Measurements from ENCODE around the gene GRAMD1B.

The GRAMD1B gene

DNA sequence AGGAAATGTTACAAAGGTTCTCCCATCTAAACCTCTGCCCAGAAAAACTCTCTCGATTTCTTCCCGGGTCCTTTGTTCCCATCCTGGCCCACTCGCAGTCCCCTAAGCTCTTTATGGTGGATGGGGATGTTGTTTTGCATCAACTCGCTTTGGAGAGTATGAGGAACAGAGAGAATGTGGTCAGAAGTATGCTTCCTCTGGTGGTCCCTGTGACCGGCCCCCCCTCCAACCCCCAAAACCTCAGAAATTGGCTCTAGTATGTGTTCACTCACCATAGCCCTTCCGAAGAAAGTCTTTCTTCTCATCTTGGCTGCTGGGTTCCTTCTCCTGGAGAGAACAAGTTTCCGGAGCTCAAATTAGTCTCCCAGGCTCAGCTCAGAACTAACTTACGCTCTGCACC is 54.4 kb downstream of the GRAMD1B start:
- H3K79me2 ChIP-seq (ENCODE audit: control insufficient read depth, insufficient read depth, low read length): no peaks in the 10 kb centered on the region
- no peak overlapping the region for H3K4me3 ChIP-seq (ENCODE audit: low read length)
- no peaks in the 10 kb centered on the region for H3K36me3 ChIP-seq (ENCODE audit: control insufficient read depth, insufficient read depth, low read length)
- WGBS (ENCODE audit: extremely low coverage, insufficient coverage, low lambda C conversion rate): no CpG with 5 or more reads among the region's 8 CpGs
- no peak overlapping the region for H4K5ac ChIP-seq (ENCODE audit: low read length)
- H3K4ac ChIP-seq (ENCODE audit: low read depth, low read length): no peak overlapping the region
- H4K8ac ChIP-seq (ENCODE audit: low read depth, low read length): no peak overlapping the region
- H3K4me1 ChIP-seq (ENCODE audit: control insufficient read depth, low read depth, low read length): no peaks in the 10 kb centered on the region
- H3K27me3 ChIP-seq (ENCODE audit: insufficient read depth, low read length, poor library complexity): no peaks in the 10 kb centered on the region
- no peak overlapping the region for H3K27ac ChIP-seq (ENCODE audit: low read depth, low read length)
- H3K23ac ChIP-seq (ENCODE audit: low read length): no peak overlapping the region
- no peak overlapping the region for H3K18ac ChIP-seq (ENCODE audit: low read length)
- H2BK5ac ChIP-seq (ENCODE audit: low read length): no peak overlapping the region
- no peaks in the 10 kb centered on the region for H3K79me1 ChIP-seq (ENCODE audit: low read length)
- no peak for DNase-seq
- H3K9ac ChIP-seq (ENCODE audit: low read length): no peak overlapping the region
- H3K4me2 ChIP-seq (ENCODE audit: low read length): no peak overlapping the region
- H2AK5ac ChIP-seq (ENCODE audit: low read length): no peak overlapping the region
- no peak overlapping the region for H2BK120ac ChIP-seq (ENCODE audit: low read depth, low read length)
- H3K56ac ChIP-seq (ENCODE audit: low read length): no peak overlapping the region
- H2BK15ac ChIP-seq (replicated peaks; ENCODE audit: low read depth): no peak overlapping the region

DNA sequence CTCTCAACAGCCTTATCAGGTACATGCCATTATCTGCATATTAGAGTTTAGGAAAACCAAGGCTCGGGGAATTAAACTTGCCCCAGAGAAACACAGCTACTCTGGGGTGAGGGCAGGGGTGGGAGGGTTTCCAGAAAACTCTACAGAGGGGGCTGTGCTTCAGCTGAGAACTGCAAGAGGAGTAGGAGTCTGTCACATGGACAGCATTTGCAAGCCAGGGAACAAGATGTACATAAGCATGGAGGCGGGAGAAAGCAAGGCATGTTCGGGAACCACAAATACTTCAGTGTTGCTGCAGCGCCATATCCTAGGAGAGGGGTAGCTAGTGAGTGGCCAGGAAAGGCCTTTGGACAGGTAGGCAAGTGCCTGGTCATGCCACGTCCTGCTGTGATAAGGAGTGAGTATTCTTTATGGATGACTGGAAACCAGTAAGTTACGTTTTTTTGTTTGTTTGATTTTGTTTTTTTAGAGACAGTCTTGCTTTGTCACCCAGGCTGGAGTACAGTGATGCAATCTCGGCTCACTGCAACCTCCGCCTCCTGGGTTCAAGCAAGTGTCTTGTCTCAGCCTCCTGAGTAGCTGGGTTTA is 57.2 kb downstream of the GRAMD1B start:
- Histone ChIP-seq H3K27ac (ENCODE audit: low read depth, low read length) (no peak overlapping the region), H2BK15ac (replicated peaks; ENCODE audit: low read depth) (no peak overlapping the region), H3K56ac (ENCODE audit: low read length) (no peak overlapping the region), H3K18ac (ENCODE audit: low read length) (no peak overlapping the region), H2BK120ac (ENCODE audit: low read depth, low read length) (no peak overlapping the region), H3K23ac (ENCODE audit: low read length) (no peak overlapping the region), H3K79me1 (ENCODE audit: low read length) (no peaks in the 10 kb centered on the region), H2BK5ac (ENCODE audit: low read length) (no peak overlapping the region), H3K4me1 (ENCODE audit: control insufficient read depth, low read depth, low read length) (no peaks in the 10 kb centered on the region), H3K4me2 (ENCODE audit: low read length) (no peak overlapping the region), H4K5ac (ENCODE audit: low read length) (no peak overlapping the region), H3K79me2 (ENCODE audit: control insufficient read depth, insufficient read depth, low read length) (no peaks in the 10 kb centered on the region), H2AK5ac (ENCODE audit: low read length) (no peak overlapping the region), H3K27me3 (ENCODE audit: insufficient read depth, low read length, poor library complexity) (no peaks in the 10 kb centered on the region), H3K36me3 (ENCODE audit: control insufficient read depth, insufficient read depth, low read length) (no peaks in the 10 kb centered on the region), H3K4ac (ENCODE audit: low read depth, low read length) (no peak overlapping the region), H3K4me3 (ENCODE audit: low read length) (no peak overlapping the region), H3K9ac (ENCODE audit: low read length) (no peak overlapping the region), H4K8ac (ENCODE audit: low read depth, low read length) (no peak overlapping the region)
- DNase-seq: no peak
- WGBS (ENCODE audit: extremely low coverage, insufficient coverage, low lambda C conversion rate): no CpG with 5 or more reads among the region's 8 CpGs

DNA sequence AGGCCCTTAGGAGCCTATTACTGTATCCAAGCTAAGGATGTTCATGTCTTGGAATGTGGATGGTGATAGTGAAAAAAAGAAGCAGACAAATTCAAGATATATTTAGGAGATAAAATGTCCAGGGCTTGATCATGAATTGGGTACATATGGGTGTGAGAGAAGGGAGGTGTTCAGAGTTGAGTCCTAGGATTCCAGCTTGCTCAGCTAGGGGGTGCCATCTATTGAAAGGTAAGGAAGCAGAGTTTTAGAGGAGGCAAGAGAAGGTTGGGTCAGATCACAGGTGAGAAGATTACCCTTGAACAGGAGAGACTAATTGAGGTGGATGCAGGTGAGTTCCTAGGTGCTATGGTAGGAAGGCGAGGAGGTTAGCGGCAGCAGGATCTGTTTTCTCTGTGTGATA is 60.5 kb downstream of the GRAMD1B start:
- WGBS (ENCODE audit: extremely low coverage, insufficient coverage, low lambda C conversion rate): no CpG with 5 or more reads among the region's 2 CpGs
- no peaks in the 10 kb centered on the region for H3K36me3 ChIP-seq (ENCODE audit: control insufficient read depth, insufficient read depth, low read length)
- H3K56ac ChIP-seq (ENCODE audit: low read length): no peak overlapping the region
- no peak overlapping the region for H2BK15ac ChIP-seq (replicated peaks; ENCODE audit: low read depth)
- no peak overlapping the region for H2AK5ac ChIP-seq (ENCODE audit: low read length)
- no peak overlapping the region for H2BK5ac ChIP-seq (ENCODE audit: low read length)
- no peak overlapping the region for H3K4me2 ChIP-seq (ENCODE audit: low read length)
- H2BK120ac ChIP-seq (ENCODE audit: low read depth, low read length): no peak overlapping the region
- H3K18ac ChIP-seq (ENCODE audit: low read length): no peak overlapping the region
- H3K23ac ChIP-seq (ENCODE audit: low read length): no peak overlapping the region
- no peak for DNase-seq
- H3K4ac ChIP-seq (ENCODE audit: low read depth, low read length): no peak overlapping the region
- H3K27me3 ChIP-seq (ENCODE audit: insufficient read depth, low read length, poor library complexity): no peaks in the 10 kb centered on the region
- H3K27ac ChIP-seq (ENCODE audit: low read depth, low read length): no peak overlapping the region
- H3K79me2 ChIP-seq (ENCODE audit: control insufficient read depth, insufficient read depth, low read length): no peaks in the 10 kb centered on the region
- H4K8ac ChIP-seq (ENCODE audit: low read depth, low read length): no peak overlapping the region
- no peaks in the 10 kb centered on the region for H3K79me1 ChIP-seq (ENCODE audit: low read length)
- H3K9ac ChIP-seq (ENCODE audit: low read length): no peak overlapping the region
- H4K5ac ChIP-seq (ENCODE audit: low read length): no peak overlapping the region
- peaks cover 5% of the 10 kb centered on the region for H3K4me1 ChIP-seq (ENCODE audit: control insufficient read depth, low read depth, low read length)
- no peak overlapping the region for H3K4me3 ChIP-seq (ENCODE audit: low read length)

DNA sequence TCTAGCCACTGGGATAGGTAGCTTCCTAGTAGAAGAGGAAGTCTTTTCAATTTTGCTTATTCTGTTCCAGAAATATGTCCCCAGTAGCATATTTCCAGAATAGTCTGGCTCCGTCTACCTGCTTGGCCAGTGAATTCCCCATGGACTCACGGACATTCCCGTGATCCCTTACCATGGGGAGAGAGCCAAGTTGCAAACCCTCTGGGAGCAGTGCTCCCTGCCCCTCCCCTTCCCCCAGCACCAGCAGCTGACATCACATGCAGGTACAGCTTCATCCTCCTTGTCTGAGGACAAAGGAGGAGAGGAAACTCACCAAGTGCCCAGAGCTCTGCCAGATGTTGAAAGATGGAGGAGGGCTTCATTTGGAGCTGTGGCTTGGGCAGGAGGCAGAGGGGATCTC is 61.2 kb downstream of the GRAMD1B start:
- Histone ChIP-seq H2BK15ac (replicated peaks; ENCODE audit: low read depth) (no peak overlapping the region), H2AK5ac (ENCODE audit: low read length) (no peak overlapping the region), H3K4ac (ENCODE audit: low read depth, low read length) (no peak overlapping the region), H3K18ac (ENCODE audit: low read length) (no peak overlapping the region), H3K36me3 (ENCODE audit: control insufficient read depth, insufficient read depth, low read length) (no peaks in the 10 kb centered on the region), H3K27ac (ENCODE audit: low read depth, low read length) (no peak overlapping the region), H3K9ac (ENCODE audit: low read length) (no peak overlapping the region), H2BK120ac (ENCODE audit: low read depth, low read length) (no peak overlapping the region), H3K4me3 (ENCODE audit: low read length) (no peak overlapping the region), H3K56ac (ENCODE audit: low read length) (no peak overlapping the region), H2BK5ac (ENCODE audit: low read length) (no peak overlapping the region), H3K4me2 (ENCODE audit: low read length) (no peak overlapping the region), H4K8ac (ENCODE audit: low read depth, low read length) (no peak overlapping the region), H3K23ac (ENCODE audit: low read length) (no peak overlapping the region), H3K79me2 (ENCODE audit: control insufficient read depth, insufficient read depth, low read length) (no peaks in the 10 kb centered on the region), H4K5ac (ENCODE audit: low read length) (no peak overlapping the region), H3K79me1 (ENCODE audit: low read length) (no peaks in the 10 kb centered on the region), H3K27me3 (ENCODE audit: insufficient read depth, low read length, poor library complexity) (no peaks in the 10 kb centered on the region), H3K4me1 (ENCODE audit: control insufficient read depth, low read depth, low read length) (peaks cover 5% of the 10 kb centered on the region)
- no peak for DNase-seq
- WGBS (ENCODE audit: extremely low coverage, insufficient coverage, low lambda C conversion rate): no CpG with 5 or more reads among the region's 3 CpGs

DNA sequence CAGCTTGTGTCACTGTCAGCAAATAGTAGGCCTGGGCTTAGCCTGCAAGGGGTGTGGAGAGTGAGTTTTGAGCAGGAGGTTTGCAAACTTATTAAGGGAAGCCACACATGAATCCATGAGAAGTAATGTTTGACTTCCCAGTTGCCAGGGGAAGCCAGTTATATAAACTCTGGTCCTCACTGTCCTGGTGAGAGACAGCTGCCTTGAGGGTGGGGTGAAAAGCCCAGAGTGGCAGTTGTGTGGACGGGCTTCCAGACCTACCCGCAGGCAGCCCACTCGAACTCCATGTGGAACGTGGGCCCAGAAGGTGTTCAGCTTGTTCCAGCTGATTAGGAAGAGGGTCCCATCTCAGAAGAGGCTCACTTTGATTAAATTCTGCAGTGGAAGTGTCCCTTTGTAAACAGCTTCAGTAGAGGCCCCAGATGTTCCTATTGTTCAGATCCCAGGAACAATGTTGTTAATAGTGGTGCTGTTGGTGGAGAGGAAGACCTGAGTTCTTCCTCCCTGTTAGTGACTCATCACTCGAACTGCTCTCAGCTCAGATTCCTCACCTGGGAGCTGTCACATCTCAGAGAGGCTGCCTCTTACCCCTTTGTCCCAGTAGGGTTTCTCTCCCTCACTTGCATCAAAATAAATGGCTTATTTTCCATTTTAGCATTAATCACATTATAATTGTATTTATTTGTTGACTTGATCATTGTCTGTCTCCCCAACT is 63.4 kb downstream of the GRAMD1B start:
- H3K4me2 ChIP-seq (ENCODE audit: low read length): no peak overlapping the region
- no peaks in the 10 kb centered on the region for H3K36me3 ChIP-seq (ENCODE audit: control insufficient read depth, insufficient read depth, low read length)
- no peak overlapping the region for H3K23ac ChIP-seq (ENCODE audit: low read length)
- H4K5ac ChIP-seq (ENCODE audit: low read length): no peak overlapping the region
- no peak overlapping the region for H2BK15ac ChIP-seq (replicated peaks; ENCODE audit: low read depth)
- H3K79me1 ChIP-seq (ENCODE audit: low read length): no peaks in the 10 kb centered on the region
- no peak overlapping the region for H3K4me3 ChIP-seq (ENCODE audit: low read length)
- no peaks in the 10 kb centered on the region for H3K27me3 ChIP-seq (ENCODE audit: insufficient read depth, low read length, poor library complexity)
- H3K4me1 ChIP-seq (ENCODE audit: control insufficient read depth, low read depth, low read length): peaks cover 5% of the 10 kb centered on the region
- H2BK5ac ChIP-seq (ENCODE audit: low read length): no peak overlapping the region
- H3K18ac ChIP-seq (ENCODE audit: low read length): no peak overlapping the region
- peak; percentile 76 for DNase-seq
- peak overlapping the region; percentile 5 for H3K56ac ChIP-seq (ENCODE audit: low read length)
- no peak overlapping the region for H2BK120ac ChIP-seq (ENCODE audit: low read depth, low read length)
- no peaks in the 10 kb centered on the region for H3K79me2 ChIP-seq (ENCODE audit: control insufficient read depth, insufficient read depth, low read length)
- H3K27ac ChIP-seq (ENCODE audit: low read depth, low read length): peak overlapping the region; percentile 12
- no peak overlapping the region for H4K8ac ChIP-seq (ENCODE audit: low read depth, low read length)
- no CpG with 5 or more reads among the region's 5 CpGs for WGBS (ENCODE audit: extremely low coverage, insufficient coverage, low lambda C conversion rate)
- H3K9ac ChIP-seq (ENCODE audit: low read length): no peak overlapping the region
- H2AK5ac ChIP-seq (ENCODE audit: low read length): no peak overlapping the region
- H3K4ac ChIP-seq (ENCODE audit: low read depth, low read length): no peak overlapping the region

All from mesendoderm (in vitro differentiated cells).